Measurements from ENCODE around the gene ENO1. TPM values are rescaled to one million over a fixed set of nuclear protein-coding genes. Genes with fewer than 3 reads are reported as not detected.
A peak's percentile ranks its signal among the peaks of the same experiment; 100 is the strongest.
"Not testable (repeated sequence)": the region's sequence is repeated elsewhere in the genome, so short reads cannot be mapped to it uniquely, and the experiment has no call there.

The ENO1 gene
- total RNA-seq, 1 experiment from 2014 or later, result 2,334 TPM

DNA sequence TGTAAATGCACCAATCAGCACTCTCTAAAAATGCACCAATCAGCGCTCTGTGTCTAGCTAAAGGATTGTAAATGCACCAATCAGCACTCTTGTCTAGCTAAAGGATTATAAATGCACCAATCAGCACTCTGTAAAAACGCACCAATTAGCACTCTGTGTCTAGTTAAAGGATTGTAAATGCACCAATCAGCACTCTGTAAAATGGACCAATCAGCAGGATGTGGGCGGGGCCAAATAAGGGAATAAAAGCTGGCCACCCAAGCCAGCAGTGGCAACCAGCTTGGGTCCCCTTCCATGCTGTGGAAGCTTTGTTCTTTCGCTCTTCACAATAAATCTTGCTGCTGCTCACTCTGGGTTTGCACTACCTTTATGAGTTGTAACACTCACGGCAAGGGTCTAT, 19.9 kb upstream of the ENO1 start:
- RAD21 ChIA-PET (ENCODE audit: low non-redundant PET in 1 of 2, low total read pairs in 2 of 2, uncharacterized antibody in 2 of 2, unreplicated experiment in 2 of 2); BruUV-seq (replicated peaks); H3K27me3 ChIP-seq (ENCODE audit: insufficient read depth, low read length); H3K79me2 ChIP-seq (ENCODE audit: insufficient read depth, low read length); H4K20me1 ChIP-seq (ENCODE audit: insufficient read depth); H3K9me3 ChIP-seq (ENCODE audit: control insufficient read depth in 1 of 2, insufficient read depth in 1 of 2, low read depth in 1 of 2, low read length in 2 of 2); intact Hi-C loops (cut with micrococcal nuclease); H2AFZ ChIP-seq (ENCODE audit: low read depth, low read length, poor library complexity, severe bottlenecking); DNase-seq (ENCODE audit: low read depth, low spot score); H3K4me2 ChIP-seq (ENCODE audit: low read length); CTCF ChIA-PET; H3K36me3 ChIP-seq (ENCODE audit: control insufficient read depth in 1 of 2, insufficient read depth in 2 of 2, low read length in 2 of 2); H3K9me2 ChIP-seq (ENCODE audit: insufficient read depth); ATAC-seq; H3K4me3 ChIP-seq (replicated peaks in 1 of 2; ENCODE audit: low read depth in 1 of 2, low read length in 2 of 2); H3K9ac ChIP-seq (ENCODE audit: low read length): not testable (repeated sequence)
- POLR2A ChIA-PET, result interaction anchor here (0.6 to 2.2 kb wide), 3 partner anchors 8 to 231 kb away, joined by 6 to 8 read pairs (median 7); partner anchors contain the start of gene ENO1
- Histone ChIP-seq H3K27ac (ENCODE audit: low read depth, low read length) (peak overlapping the region; percentile 93; the same call in 1 of the 2 replicates), H3K4me1 (ENCODE audit: control insufficient read depth in 1 of 2, insufficient read depth in 2 of 2, low read length in 2 of 2) (peaks cover 45 to 53% of the 10 kb centered on the region in 2 experiments)
- 0 out of 2 replicates have a peak, but pooled peaks have one; percentile 21 for TF ChIP-seq CBX3 (IDR thresholded peaks at IDR 0.05; ENCODE audit: low read depth)
- TF ChIP-seq SP1 (IDR thresholded peaks at IDR 0.05; ENCODE audit: low read depth), result peak; percentile 25; the same call in 1 of the 2 replicates

DNA sequence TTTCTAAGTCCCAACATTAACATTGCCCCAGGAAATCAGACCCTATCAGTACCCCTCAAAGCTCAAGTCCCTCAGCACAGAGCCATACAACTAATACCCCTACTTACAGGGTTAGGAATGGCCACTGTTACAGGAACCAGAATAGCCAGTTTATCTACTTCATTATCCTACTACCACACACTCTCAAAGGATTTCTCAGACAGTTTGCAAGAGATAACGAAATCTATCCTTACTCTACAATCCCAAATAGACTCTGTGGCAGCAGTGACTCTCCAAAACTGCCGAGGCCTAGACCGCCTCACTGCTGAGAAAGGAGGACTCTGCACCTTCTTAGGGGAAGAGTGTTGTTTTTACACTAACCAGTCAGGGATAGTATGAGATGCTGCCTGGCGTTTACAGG, 19.0 kb upstream of the ENO1 start:
- ATAC-seq; H3K9me2 ChIP-seq (ENCODE audit: insufficient read depth); H3K4me2 ChIP-seq (ENCODE audit: low read length); RAD21 ChIA-PET (ENCODE audit: low non-redundant PET in 1 of 2, low total read pairs in 2 of 2, uncharacterized antibody in 2 of 2, unreplicated experiment in 2 of 2); H3K27ac ChIP-seq (ENCODE audit: low read depth, low read length); H3K9me3 ChIP-seq (ENCODE audit: control insufficient read depth in 1 of 2, insufficient read depth in 1 of 2, low read depth in 1 of 2, low read length in 2 of 2); H3K36me3 ChIP-seq (ENCODE audit: control insufficient read depth in 1 of 2, insufficient read depth in 2 of 2, low read length in 2 of 2); H3K4me3 ChIP-seq (replicated peaks in 1 of 2; ENCODE audit: low read depth in 1 of 2, low read length in 2 of 2); DNase-seq (ENCODE audit: low read depth, low spot score); H3K9ac ChIP-seq (ENCODE audit: low read length); intact Hi-C loops (cut with micrococcal nuclease); POLR2A ChIA-PET; H3K27me3 ChIP-seq (ENCODE audit: insufficient read depth, low read length); H4K20me1 ChIP-seq (ENCODE audit: insufficient read depth); CTCF ChIA-PET; H2AFZ ChIP-seq (ENCODE audit: low read depth, low read length, poor library complexity, severe bottlenecking); BruUV-seq (replicated peaks); H3K79me2 ChIP-seq (ENCODE audit: insufficient read depth, low read length): not testable (repeated sequence)
- peaks cover 36 to 44% of the 10 kb centered on the region in 2 experiments for H3K4me1 ChIP-seq (ENCODE audit: control insufficient read depth in 1 of 2, insufficient read depth in 2 of 2, low read length in 2 of 2)

DNA sequence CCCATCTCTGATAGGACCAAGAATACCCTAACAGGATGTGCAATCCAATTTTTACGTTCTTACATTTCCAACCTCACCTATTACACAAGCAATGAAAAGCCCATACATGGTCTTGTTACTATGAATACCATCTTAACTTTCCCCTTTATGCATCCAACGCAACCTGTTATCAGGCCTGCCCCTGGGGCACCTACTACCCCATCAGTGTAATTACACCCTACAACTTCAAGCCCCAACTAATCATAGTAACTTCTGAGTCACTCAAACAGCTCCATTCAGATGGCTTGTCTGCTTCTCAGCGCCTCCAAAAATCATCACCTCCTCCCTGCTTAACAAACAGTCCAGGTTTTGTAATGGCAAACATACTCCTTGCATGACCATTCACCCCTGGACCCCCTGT, 18.3 kb upstream of the ENO1 start:
- POLR2A ChIA-PET; CTCF ChIA-PET; ATAC-seq; H3K36me3 ChIP-seq (ENCODE audit: control insufficient read depth in 1 of 2, insufficient read depth in 2 of 2, low read length in 2 of 2); H3K27ac ChIP-seq (ENCODE audit: low read depth, low read length); H3K9ac ChIP-seq (ENCODE audit: low read length); H3K9me2 ChIP-seq (ENCODE audit: insufficient read depth); H3K4me3 ChIP-seq (replicated peaks in 1 of 2; ENCODE audit: low read depth in 1 of 2, low read length in 2 of 2); intact Hi-C loops (cut with micrococcal nuclease); H3K9me3 ChIP-seq (ENCODE audit: control insufficient read depth in 1 of 2, insufficient read depth in 1 of 2, low read depth in 1 of 2, low read length in 2 of 2); H4K20me1 ChIP-seq (ENCODE audit: insufficient read depth); H3K27me3 ChIP-seq (ENCODE audit: insufficient read depth, low read length); DNase-seq (ENCODE audit: low read depth, low spot score); RAD21 ChIA-PET (ENCODE audit: low non-redundant PET in 1 of 2, low total read pairs in 2 of 2, uncharacterized antibody in 2 of 2, unreplicated experiment in 2 of 2); H3K4me2 ChIP-seq (ENCODE audit: low read length); H3K79me2 ChIP-seq (ENCODE audit: insufficient read depth, low read length); BruUV-seq (replicated peaks); H2AFZ ChIP-seq (ENCODE audit: low read depth, low read length, poor library complexity, severe bottlenecking): not testable (repeated sequence)
- H3K4me1 ChIP-seq (ENCODE audit: control insufficient read depth in 1 of 2, insufficient read depth in 2 of 2, low read length in 2 of 2), result peaks cover 31 to 37% of the 10 kb centered on the region in 2 experiments

Measured in HCT116 (cell line).